Heart right ventricle (tissue), 16 donors: ENCODE data around the gene COQ5. TPM values are rescaled to one million over a fixed set of nuclear protein-coding genes. Genes with fewer than 3 reads are reported as not detected.
A peak's percentile ranks its signal among the peaks of the same experiment; 100 is the strongest.

ENCODE experiments used
- ATAC-seq, 8 donors: fragments of 200-7000 bp; cut with Tn5 transposase; one replicate each; pipeline ENCODE4 v1.9.1; 2020; ENCODE audit warnings: mild to moderate bottlenecking in 8 of 8, moderate library complexity in 8 of 8, moderate number of reproducible peaks in 1 of 8
- DNase-seq, 2 donors: peaks; one replicate each; pipeline ENCODE4 v3.0.0-alpha.2; 2020
- H3K27ac ChIP-seq, 10 donors: fragments of 200-600 bp; sonication (generic) in 2 of 10; one replicate each; pipeline versions ENCODE4 v1.5.0 to v1.8.0; 2020 to 2022; ENCODE audit warnings: mild to moderate bottlenecking in 3 of 10
- H3K27me3 ChIP-seq, 7 donors: fragments of 200-600 bp; one replicate each; pipeline ENCODE4 v1.8.0; 2021 to 2022; ENCODE audit warnings: mild to moderate bottlenecking in 2 of 7
- H3K36me3 ChIP-seq, 9 donors: fragments of 200-600 bp; sonication (generic) in 1 of 9; one replicate each; pipeline versions ENCODE4 v1.5.0 to v1.8.0; 2020 to 2022; ENCODE audit warnings: mild to moderate bottlenecking in 2 of 9
- H3K4me1 ChIP-seq, 9 donors: fragments of 200-600 bp; sonication (generic) in 1 of 9; one replicate each; pipeline versions ENCODE4 v1.5.0 to v1.8.0; 2020 to 2022; ENCODE audit warnings: mild to moderate bottlenecking in 4 of 9
- H3K4me3 ChIP-seq, 10 donors: fragments of 200-600 bp; sonication (generic) in 2 of 10; one replicate each; pipeline versions ENCODE4 v1.5.0 to v1.8.0; 2020 to 2022; ENCODE audit warnings: mild to moderate bottlenecking in 7 of 10, moderate library complexity in 2 of 10
- H3K9me3 ChIP-seq, 11 donors: fragments of 200-600 bp in 10 of 11; sonication (generic) in 2 of 11; one replicate each; pipeline versions ENCODE4 v1.5.0 to v1.8.0; 2013 to 2022; ENCODE audit warnings: mild to moderate bottlenecking in 2 of 11, control low read depth in 1 of 11, moderate library complexity in 1 of 11
- CTCF ChIP-seq, 9 donors: fragments of 200-600 bp; sonication (generic) in 2 of 9; IDR thresholded peaks; one replicate each; pipeline versions ENCODE4 v1.5.0 to v1.8.0; 2021 to 2022; ENCODE audit warnings: antibody characterized with exemption in 9 of 9, mild to moderate bottlenecking in 5 of 9, moderate library complexity in 1 of 9
- WGBS, 2 donors: extraction: QIAGEN DNeasy Blood & Tissue Kit; methylation state at CpG; one replicate each; pipeline ENCODE4 v1.1.7; 2013; ENCODE audit warnings: inconsistent platforms in 1 of 2; 5-methylcytosine and 5-hydroxymethylcytosine counted together
- intact Hi-C, 10 donors: fragments of 100-400 bp; cut with DNase I; formaldehyde crosslinking; loops; one replicate each; pipeline versions ENCODE4 v1.11.1 to v1.14.2; 2022
- polyA plus RNA-seq, 2 donors: library from polyadenylated mRNA; stranded (reverse); fragments of 200-250 nt; gene quantifications; one replicate each; pipeline ENCODE4 v1.2.3, GENCODE V29; 2013
- total RNA-seq, 10 donors: library from RNA; stranded (reverse); fragmentation: NEBNext Ultra II Directional in 3 of 10; extraction: Animal tissue kit (Norgen Biotek cat#: 25700) in 3 of 10; gene quantifications; one replicate each; pipeline versions ENCODE4 v1.2.1 to v1.2.4, GENCODE V29; 2021 to 2023
- donor health status: Arrhythmogenic right ventricular cardiomyopathy.
- donor health status: ischemic (EF 13 %, LVEDD 7.1; RV severe dilation, severe dysfunction).
- donor health status: healthy with polysubstance abuse.
- donor health status: DM: no; HTN: yes; CAD: no.
- donor health status: DM: no; HTN: no; CAD: no.
- donor health status: ischemic (EF 25% LVEDD 6.9; RV normal size, moderate dysfunction).
- donor health status: ischemic (EF 25% LVEDD 5.7; RV mildly dilated, moderate dysfunction).
- donor health status: healthy.
- donor health status: DM: yes; HTN: yes; CAD: no.
- donor health status: Ischemic cardiomyopathy.
- donor health status: ischemic (EF 35%, LVEDD 5.7; RV mildly dilated, moderate dysfunction).
- donor health status: nonischemic (EF 11% LVEDD 7.7; RV severe dilation, severe dysfunction).
- donor health status: DM: yes; HTN: yes; CAD: no.
- donor health status: PGD.
- donor health status: ischemic (EF 29% LVEDD 5.4; RV normal size, mild dysfunction).
- donor health status: nonischemic (EF 23%, LVEDD 6.1; RV moderate dilation, normal function).

COQ5 gene
- total and polyA plus RNA-seq, 12 donors, result 32.0 to 64.5 (median 43.6) TPM

GRCh38 chr12:120474616-120474960 lies 54.4 kb downstream of the COQ5 start:
- no peak for DNase-seq
- no peak overlapping the region for H3K27ac ChIP-seq
- H3K27me3 ChIP-seq, result no peaks in the 10 kb centered on the region
- 35 to 37% methylated on average over 2 of the region's 2 CpGs for WGBS, 2 donors
- no peak overlapping the region for H3K4me3 ChIP-seq
- peaks cover 2 to 42% (median 9%) of the 10 kb centered on the region in 9 donors for H3K4me1 ChIP-seq
- TF ChIP-seq CTCF (IDR thresholded peaks at IDR 0.05), result no peak
- ATAC-seq, result peak in 1 of 8 donors; percentile 14
- H3K9me3 ChIP-seq, result no peaks in the 10 kb centered on the region
- H3K36me3 ChIP-seq, result no peaks in the 10 kb centered on the region
- intact Hi-C loops, result no loop called here

- H3K36me3 ChIP-seq, result no peaks in the 10 kb centered on the region
- intact Hi-C loops, result no loop called here
- no peak overlapping the region for H3K4me3 ChIP-seq
- ATAC-seq, result no peak
- no peaks in the 10 kb centered on the region for H3K27me3 ChIP-seq
- TF ChIP-seq CTCF (IDR thresholded peaks at IDR 0.05), result no peak
- H3K4me1 ChIP-seq, result peaks cover 2 to 42% (median 9%) of the 10 kb centered on the region in 9 donors
- no peaks in the 10 kb centered on the region for H3K9me3 ChIP-seq
- 79 to 80% methylated on average over 6 of the region's 6 CpGs for WGBS, 2 donors
- no peak for DNase-seq
- H3K27ac ChIP-seq, result no peak overlapping the region
Observed at GRCh38 chr12:120473807-120474615, 54.9 kb downstream of the COQ5 start.

GRCh38 chr12:120472521-120472920 lies 56.4 kb downstream of the COQ5 start:
- TF ChIP-seq CTCF (IDR thresholded peaks at IDR 0.05), result no peak
- Histone ChIP-seq H3K4me1 (peaks cover 2 to 52% (median 19%) of the 10 kb centered on the region in 9 donors), H3K27ac (no peak overlapping the region), H3K4me3 (no peak overlapping the region), H3K9me3 (no peaks in the 10 kb centered on the region), H3K27me3 (no peaks in the 10 kb centered on the region), H3K36me3 (peaks cover 0 to 3% (median 0%) of the 10 kb centered on the region in 9 donors)
- DNase-seq (no peak), ATAC-seq (no peak)
- intact Hi-C loops, result no loop called here

GRCh38 chr12:120470150-120470784 lies 58.7 kb downstream of the COQ5 start:
- intact Hi-C loops, result no loop called here
- Histone ChIP-seq H3K4me3 (peak overlapping the region; percentile 43 to 99 (median 91)), H3K9me3 (no peaks in the 10 kb centered on the region), H3K4me1 (peaks cover 2 to 60% (median 36%) of the 10 kb centered on the region in 9 donors), H3K27ac (peak overlapping the region in 9 of 10 donors; percentile 87 to 97 (median 95)), H3K27me3 (no peaks in the 10 kb centered on the region), H3K36me3 (peaks cover 0 to 26% (median 4%) of the 10 kb centered on the region in 9 donors)
- ATAC-seq (peak in 7 of 8 donors; percentile 14 to 47 (median 25)), DNase-seq (no peak)
- no peak for TF ChIP-seq CTCF (IDR thresholded peaks at IDR 0.05)
- 66 to 68% methylated on average over 26 of the region's 26 CpGs for WGBS, 2 donors
